K562 (cell line): ENCODE results near the gene RDH16. TPM values are rescaled to one million over a fixed set of nuclear protein-coding genes. Genes with fewer than 3 reads are reported as not detected.

Experiments
- BACH1 ChIP-seq: fragments of 200-800 bp; sonication (Bioruptor generic); IDR thresholded peaks from 2 replicates; pipeline ENCODE4 v1.6.1; 2016; ENCODE audit warnings: missing genetic modification characterization, missing compliant biosample characterization
- E2F1 ChIP-seq: sonication (generic); formaldehyde crosslinking; IDR thresholded peaks from 2 replicates; pipeline ENCODE4 v1.8.1; 2023; ENCODE audit warnings: mild to moderate bottlenecking, missing genetic modification reagents, moderate library complexity
- HDAC8 ChIP-seq: fragments of 450-650 bp; IDR thresholded peaks from 2 replicates; pipeline ENCODE4 v1.6.1; 2016; ENCODE audit warnings: mild to moderate bottlenecking, missing genetic modification characterization, moderate library complexity, missing compliant biosample characterization
- JUND ChIP-seq, 2 experiments: IDR thresholded peaks; 2 replicates in 1 of 2; 3 replicates in 1 of 2; pipeline ENCODE4 v1.6.1; 2011; ENCODE audit warnings: borderline replicate concordance in 2 of 2, low read depth in 2 of 2, low read length in 2 of 2, improper control_type of control experiment in 1 of 2, missing biosample characterization in 1 of 2, missing genetic modification characterization in 1 of 2, missing genetic modification reagents in 1 of 2
- KAT7 ChIP-seq: sonication (generic); formaldehyde crosslinking; IDR thresholded peaks from 2 replicates; pipeline ENCODE4 v1.8.0; 2022; ENCODE audit warnings: missing genetic modification reagents, mild to moderate bottlenecking, borderline replicate concordance
- LEF1 ChIP-seq: fragments of 450-650 bp; IDR thresholded peaks from 2 replicates; pipeline ENCODE4 v1.6.1; 2016; ENCODE audit warnings: mild to moderate bottlenecking
- MBD2 ChIP-seq: sonication (generic); IDR thresholded peaks from 2 replicates; pipeline ENCODE4 v1.6.1; 2016; ENCODE audit warnings: low read depth, borderline replicate concordance
- MGA ChIP-seq: fragments of 450-650 bp; IDR thresholded peaks from 2 replicates; pipeline ENCODE4 v1.6.1; 2016; ENCODE audit warnings: mild to moderate bottlenecking, moderate library complexity
- NFIC ChIP-seq: fragments of 450-650 bp; IDR thresholded peaks from 2 replicates; pipeline ENCODE4 v1.6.1; 2017; ENCODE audit warnings: mild to moderate bottlenecking, inconsistent platforms
- PTBP1 ChIP-seq: fragments of 200-400 bp; formaldehyde crosslinking; IDR thresholded peaks from 2 replicates; pipeline ENCODE4 v1.6.1; 2017; ENCODE audit warnings: low read depth, low read length
- TCF15 ChIP-seq: fragments of 250-450 bp; sonication (Bioruptor Pico); IDR thresholded peaks from 2 replicates; pipeline ENCODE4 v1.8.0; 2022; ENCODE audit warnings: moderate library complexity, mild to moderate bottlenecking, inconsistent platforms
- ZKSCAN8 ChIP-seq: fragments of 200-800 bp; sonication (Bioruptor generic); IDR thresholded peaks from 2 replicates; pipeline ENCODE4 v1.6.1; 2016; ENCODE audit warnings: missing genetic modification characterization, missing compliant biosample characterization
- ZNF274 ChIP-seq: IDR thresholded peaks from 2 replicates; pipeline ENCODE4 v1.6.1; 2011; ENCODE audit warnings: low read depth, mild to moderate bottlenecking, low read length, moderate library complexity, borderline replicate concordance
- polyA plus RNA-seq, 8 experiments: library from polyadenylated mRNA; depleted of rRNA in 4 of 8; stranded (reverse) in 5 of 8; unstranded in 3 of 8; fragments of >200 nt; fragmentation: Nextera tagmentation in 2 of 8; fragmentation: Illumina TruSeq in 1 of 8; extraction: Ambion mirVana in 2 of 8; extraction: Trizol in 1 of 8; gene quantifications; 2 replicates each; pipeline versions ENCODE4 v1.2.1 to v1.2.3, GENCODE V29; 2011 to 2014; ENCODE audit warnings: inconsistent platforms in 1 of 8, missing spikeins in 1 of 8
- total RNA-seq, 7 experiments: library from RNA; depleted of rRNA in 6 of 7; stranded (reverse); fragments of >200 nt in 6 of 7; fragmentation: Illumina TruSeq in 2 of 7; extraction: Trizol in 2 of 7; gene quantifications; 2 replicates each; pipeline versions ENCODE4 v1.2.1 to v1.2.3, GENCODE V29; 2011 to 2021; ENCODE audit warnings: low replicate concordance in 1 of 7

Gene RDH16
- total and polyA plus RNA-seq, 9 of the 15 experiments (the other 6 are each of a cell fraction or from before 2014, with no cell fraction given), result 0.11 to 0.52 (median 0.22) TPM; not detected in 1

- peak; percentile 67 for TF ChIP-seq JUND (IDR thresholded peaks at IDR 0.05; ENCODE audit: borderline replicate concordance, low read depth, low read length)
- TF ChIP-seq JUND (tag; IDR thresholded peaks at IDR 0.05; ENCODE audit: borderline replicate concordance, low read depth, low read length), result peak; percentile 20; the same call in 1 of the 3 replicates
- peak; percentile 25; the same call in 1 of the 2 replicates for TF ChIP-seq ZKSCAN8 (CRISPR knock-in tag)
- 0 out of 2 replicates have a peak, but pooled peaks have one; percentile 18 for TF ChIP-seq BACH1 (tag)
- TF ChIP-seq NFIC, result no peak
- TF ChIP-seq ZNF274, result no peak
- TF ChIP-seq LEF1, result peak; percentile 97
- no peak for TF ChIP-seq TCF15 (CRISPR knock-in tag)
- 0 out of 2 replicates have a peak, but pooled peaks have one; percentile 13 for TF ChIP-seq MGA
- no peak for TF ChIP-seq E2F1 (CRISPR knock-in tag)
- TF ChIP-seq KAT7 (CRISPR knock-in tag), result no peak
- 0 out of 2 replicates have a peak, but pooled peaks have one; percentile 20 for TF ChIP-seq MBD2
- no peak for TF ChIP-seq PTBP1
- TF ChIP-seq HDAC8 (tag), result no peak
These were observed 25.9 kb downstream of the RDH16 start (continued) for GRCh38 chr12:56931474-56931978.
